Loucy (cell line): ENCODE data around the gene DHDDS.

Experiments
- H2AFZ ChIP-seq: fragments of 200-600 bp; sonication (generic); 2 replicates; pipeline ENCODE4 v1.6.0; 2016; ENCODE audit warnings: antibody characterized with exemption, mild to moderate bottlenecking, low read length, moderate library complexity
- H3F3A ChIP-seq: fragments of 200-600 bp; 2 replicates; pipeline ENCODE4 v1.6.0; 2016; ENCODE audit warnings: antibody characterized with exemption, low read depth, mild to moderate bottlenecking
- H3K27me3 ChIP-seq: fragments of 200-600 bp; sonication (generic); 2 replicates; pipeline ENCODE4 v1.6.1; 2014; ENCODE audit warnings: low read length, mild to moderate bottlenecking; ENCODE audit not compliant: insufficient read depth, poor library complexity, severe bottlenecking
- H3K36me3 ChIP-seq: fragments of 200-600 bp; sonication (generic); 2 replicates; pipeline ENCODE4 v1.6.1; 2016; ENCODE audit warnings: low read length; ENCODE audit not compliant: insufficient read depth
- H3K4me1 ChIP-seq: fragments of 200-600 bp; sonication (generic); 2 replicates; pipeline ENCODE4 v1.5.1; 2014; ENCODE audit warnings: low read length, mild to moderate bottlenecking; ENCODE audit not compliant: insufficient read depth, poor library complexity, severe bottlenecking
- H3K4me2 ChIP-seq: fragments of 200-600 bp; sonication (generic); 2 replicates; pipeline ENCODE4 v1.6.0; 2014; ENCODE audit warnings: antibody characterized with exemption, low read length, low read depth, mild to moderate bottlenecking; ENCODE audit not compliant: poor library complexity, severe bottlenecking
- H3K4me3 ChIP-seq: fragments of 200-600 bp; sonication (generic); 2 replicates; pipeline ENCODE4 v1.5.1; 2014; ENCODE audit warnings: low read length, mild to moderate bottlenecking, mixed read lengths; ENCODE audit not compliant: poor library complexity, severe bottlenecking
- H3K79me2 ChIP-seq: fragments of 200-600 bp; sonication (generic); 2 replicates; pipeline ENCODE4 v1.6.1; 2014; ENCODE audit warnings: low read length; ENCODE audit not compliant: insufficient read depth
- H3K9ac ChIP-seq: fragments of 200-600 bp; sonication (generic); 2 replicates; pipeline ENCODE4 v1.6.0; 2014; ENCODE audit warnings: mild to moderate bottlenecking, low read depth, low read length, moderate library complexity; ENCODE audit not compliant: poor library complexity, severe bottlenecking
- H3K9me2 ChIP-seq: fragments of 200-600 bp; sonication (generic); replicated peaks from 2 replicates; pipeline ENCODE4 v1.6.1; 2016; ENCODE audit warnings: low read depth, low read length, mixed read lengths
- H3K9me3 ChIP-seq: fragments of 200-600 bp; sonication (generic); 2 replicates; pipeline ENCODE4 v1.6.1; 2014; ENCODE audit warnings: mild to moderate bottlenecking, antibody characterized with exemption, low read length, low read depth; ENCODE audit not compliant: insufficient read depth
- H4K20me1 ChIP-seq: fragments of 200-600 bp; sonication (generic); 2 replicates; pipeline ENCODE4 v1.6.0; 2014; ENCODE audit warnings: antibody characterized with exemption, low read length, mild to moderate bottlenecking; ENCODE audit not compliant: insufficient read depth, poor library complexity, severe bottlenecking
- CTCF ChIP-seq: fragments of 200-600 bp; sonication (generic); conservative IDR thresholded peaks from 2 replicates; pipeline ENCODE4 v1.5.1; 2014; ENCODE audit warnings: mild to moderate bottlenecking, antibody characterized with exemption, low read length
- EZH2phosphoT487 ChIP-seq: fragments of 200-600 bp; IDR thresholded peaks from 2 replicates; pipeline ENCODE4 v1.6.1; 2018; ENCODE audit warnings: antibody characterized with exemption, mild to moderate bottlenecking, moderate library complexity, borderline replicate concordance

DHDDS gene

DNA sequence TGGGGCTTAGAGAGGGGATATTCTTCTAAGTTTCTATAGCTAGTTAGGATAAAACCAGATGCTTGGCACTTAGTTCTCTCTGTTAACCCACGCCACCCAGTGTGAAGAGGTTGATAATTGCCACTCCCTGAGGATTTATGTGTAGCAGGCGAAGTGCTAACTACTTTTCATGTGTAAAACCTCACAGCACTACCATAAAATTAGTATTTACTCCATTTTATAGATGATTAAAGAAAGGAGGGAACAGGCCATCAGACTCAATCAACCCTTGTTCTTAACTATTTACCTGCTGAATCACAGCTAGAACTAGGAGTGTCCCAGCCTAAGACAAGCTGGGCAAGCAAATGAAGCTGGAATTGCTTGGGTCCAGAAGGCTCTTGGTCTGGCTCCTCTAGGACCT, 12.6 kb upstream of the DHDDS start:
- Histone ChIP-seq H3K36me3 (no peaks in the 10 kb centered on the region), H3K4me3 (no peak overlapping the region), H3K79me2 (no peaks in the 10 kb centered on the region), H3K9ac (no peak overlapping the region), H3K9me2 (no peaks in the 10 kb centered on the region), H3K4me1 (no peaks in the 10 kb centered on the region), H3F3A (no peaks in the 10 kb centered on the region), H3K27me3 (peaks cover 4% of the 10 kb centered on the region), H3K9me3 (no peaks in the 10 kb centered on the region), H2AFZ (no peak overlapping the region), H4K20me1 (no peaks in the 10 kb centered on the region), H3K4me2 (no peak overlapping the region)
- TF ChIP-seq EZH2phosphoT487 (no peak), CTCF (no peak)

GRCh38 chr1:26429721-26430120, 2.4 kb upstream of the DHDDS start:
- Histone ChIP-seq H4K20me1 (no peaks in the 10 kb centered on the region), H3K27me3 (no peaks in the 10 kb centered on the region), H3K79me2 (peaks cover 19% of the 10 kb centered on the region), H3K4me2 (no peak overlapping the region), H3K4me3 (no peak overlapping the region), H3K9me2 (no peaks in the 10 kb centered on the region), H3K4me1 (peaks cover 14% of the 10 kb centered on the region), H3F3A (no peaks in the 10 kb centered on the region), H3K9ac (no peak overlapping the region), H3K9me3 (no peaks in the 10 kb centered on the region), H3K36me3 (no peaks in the 10 kb centered on the region), H2AFZ (no peak overlapping the region)
- TF ChIP-seq EZH2phosphoT487 (no peak), CTCF (no peak)

DNA sequence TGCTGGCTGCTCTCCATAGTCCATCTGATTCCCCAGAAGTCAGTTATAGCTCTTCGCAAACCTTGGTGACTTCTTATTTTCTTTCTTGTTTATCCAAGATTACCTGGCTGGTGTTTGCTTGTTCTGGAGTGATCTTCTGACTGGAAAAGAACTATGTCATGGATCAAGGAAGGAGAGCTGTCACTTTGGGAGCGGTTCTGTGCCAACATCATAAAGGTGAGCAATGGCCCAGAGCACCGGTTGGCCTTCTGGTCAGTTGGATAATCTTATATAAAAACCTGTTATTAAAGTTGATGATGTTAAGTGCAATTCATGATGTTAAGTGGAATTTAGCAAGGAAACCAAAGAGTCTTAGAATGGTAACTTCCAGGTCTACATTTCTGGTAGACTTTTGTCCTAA, 672 bp downstream of the DHDDS start:
- TF ChIP-seq CTCF = no peak
- TF ChIP-seq EZH2phosphoT487 = no peak
- Histone ChIP-seq H2AFZ (peak overlapping the region; percentile 90; the same call in 1 of the 2 replicates), H3K4me1 (peaks cover 14% of the 10 kb centered on the region), H3K4me2 (peak overlapping the region; percentile 97), H3K79me2 (peaks cover 19% of the 10 kb centered on the region), H4K20me1 (no peaks in the 10 kb centered on the region), H3K36me3 (peaks cover under 1% of the 10 kb centered on the region; the same call in 1 of the 2 replicates), H3K4me3 (peak overlapping the region; percentile 92), H3K9me3 (no peaks in the 10 kb centered on the region), H3K27me3 (no peaks in the 10 kb centered on the region), H3K9ac (peak overlapping the region; percentile 83), H3K9me2 (no peaks in the 10 kb centered on the region), H3F3A (no peaks in the 10 kb centered on the region)
